Skin epidermis (tissue), 12 donors: ENCODE data around the gene BCORL1.
A peak's percentile ranks its signal among the peaks of the same experiment; 100 is the strongest.

Experiments used
- H3K27ac ChIP-seq, 21 experiments: fragments of 200-600 bp; sonication (generic) in 11 of 21; one replicate each; pipeline ENCODE4 v1.5.0; 2020; ENCODE audit warnings: mild to moderate bottlenecking in 3 of 21, inconsistent platforms in 2 of 21, moderate library complexity in 2 of 21
- H3K4me3 ChIP-seq, 7 experiments: fragments of 200-600 bp; sonication (generic) in 2 of 7; one replicate each; pipeline ENCODE4 v1.5.0; 2020; ENCODE audit warnings: inconsistent platforms in 2 of 7, mild to moderate bottlenecking in 2 of 7, moderate library complexity in 1 of 7

BCORL1 gene

GRCh38 chrX:130051176-130051845, 68.9 kb downstream of the BCORL1 start:
- no peak overlapping the region for H3K27ac ChIP-seq

GRCh38 chrX:130053236-130053635, 70.8 kb downstream of the BCORL1 start:
- H3K27ac ChIP-seq = no peak overlapping the region

More at GRCh38 chrX:130051176-130051845, 68.9 kb downstream of the BCORL1 start:
- no peak overlapping the region for H3K4me3 ChIP-seq

GRCh38 chrX:130055103-130055502, 72.7 kb downstream of the BCORL1 start:
- H3K27ac ChIP-seq = no peak overlapping the region

More at GRCh38 chrX:130053236-130053635, 70.8 kb downstream of the BCORL1 start:
- H3K4me3 ChIP-seq = no peak overlapping the region

GRCh38 chrX:130055899-130056298, 73.5 kb downstream of the BCORL1 start:
- Histone ChIP-seq H3K4me3 (no peak overlapping the region), H3K27ac (no peak overlapping the region)

More at GRCh38 chrX:130055103-130055502, 72.7 kb downstream of the BCORL1 start:
- no peak overlapping the region for H3K4me3 ChIP-seq

- no peak overlapping the region for H3K27ac ChIP-seq
Measured at GRCh38 chrX:130057209-130057608, 74.8 kb downstream of the BCORL1 start.

GRCh38 chrX:130058652-130059051, 76.2 kb downstream of the BCORL1 start:
- H3K27ac ChIP-seq = no peak overlapping the region

More at GRCh38 chrX:130057209-130057608, 74.8 kb downstream of the BCORL1 start:
- H3K4me3 ChIP-seq = no peak overlapping the region

GRCh38 chrX:130060122-130061069, 78.0 kb downstream of the BCORL1 start:
- H3K4me3 ChIP-seq = peak overlapping the region; percentile 36 to 48 (median 43)
- peak overlapping the region in 19 of 21 experiments; percentile 21 to 84 (median 57) for H3K27ac ChIP-seq

More at GRCh38 chrX:130058652-130059051, 76.2 kb downstream of the BCORL1 start:
- H3K4me3 ChIP-seq = no peak overlapping the region

GRCh38 chrX:130066975-130067615, 84.7 kb downstream of the BCORL1 start:
- Histone ChIP-seq H3K4me3 (no peak overlapping the region), H3K27ac (no peak overlapping the region)

- no peak overlapping the region for H3K27ac ChIP-seq
- H3K4me3 ChIP-seq = no peak overlapping the region
Measured at GRCh38 chrX:130071611-130072344, 89.3 kb downstream of the BCORL1 start.

- no peak overlapping the region for H3K27ac ChIP-seq
- H3K4me3 ChIP-seq = no peak overlapping the region
Measured at GRCh38 chrX:130072345-130072740, 89.9 kb downstream of the BCORL1 start.

GRCh38 chrX:130075777-130076176, 93.3 kb downstream of the BCORL1 start:
- Histone ChIP-seq H3K27ac (no peak overlapping the region), H3K4me3 (no peak overlapping the region)

GRCh38 chrX:130079824-130080406, 97.5 kb downstream of the BCORL1 start:
- no peak overlapping the region for H3K27ac ChIP-seq
- no peak overlapping the region for H3K4me3 ChIP-seq

- H3K4me3 ChIP-seq = no peak overlapping the region
- H3K27ac ChIP-seq = peak overlapping the region in 8 of 21 experiments; percentile 25 to 83 (median 66)
Measured at GRCh38 chrX:130080791-130081367, 98.4 kb downstream of the BCORL1 start.

GRCh38 chrX:130081421-130082045, 99.1 kb downstream of the BCORL1 start:
- peak overlapping the region in 18 of 21 experiments; percentile 31 to 86 (median 70) for H3K27ac ChIP-seq
- H3K4me3 ChIP-seq = no peak overlapping the region

GRCh38 chrX:130082244-130083106, 100.0 kb downstream of the BCORL1 start:
- Histone ChIP-seq H3K27ac (peak overlapping the region in 19 of 21 experiments; percentile 31 to 86 (median 70)), H3K4me3 (peak overlapping the region in 2 of 7 experiments; percentile 7 to 23)

- peak overlapping the region in 18 of 21 experiments; percentile 31 to 86 (median 65) for H3K27ac ChIP-seq
Measured at GRCh38 chrX:130083107-130083490, 100.7 kb downstream of the BCORL1 start.

More at GRCh38 chrX:130083107-130083490, 100.7 kb downstream of the BCORL1 start:
- no peak overlapping the region for H3K4me3 ChIP-seq
